ENCODE measurements around the gene ACOX1. TPM values are rescaled to one million over a fixed set of nuclear protein-coding genes. Genes with fewer than 3 reads are reported as not detected.

Gene ACOX1
- total and polyA plus RNA-seq, 2 of the 13 experiments (the other 11 are each of a cell fraction or from before 2014, with no cell fraction given), result 86.4 to 120 TPM

- peak; percentile 82 for TF ChIP-seq GMEB1 (CRISPR knock-in tag; IDR thresholded peaks at IDR 0.05; ENCODE audit: borderline replicate concordance)
- peak; percentile 87 for TF ChIP-seq RBM39 (IDR thresholded peaks at IDR 0.05; ENCODE audit: low read depth, low read length, poor library complexity, severe bottlenecking)
- TF ChIP-seq RXRB (CRISPR knock-in tag; IDR thresholded peaks at IDR 0.05; ENCODE audit: borderline replicate concordance), result peak; percentile 79
- peak; percentile 77 for TF ChIP-seq HES4 (CRISPR knock-in tag; IDR thresholded peaks at IDR 0.05; ENCODE audit: borderline replicate concordance)
- TF ChIP-seq PPARG (CRISPR knock-in tag; conservative IDR thresholded peaks at IDR 0.05), result peak; percentile 84
- peak; percentile 26; the same call in 1 of the 2 replicates for TF ChIP-seq CSRNP1 (CRISPR knock-in tag; IDR thresholded peaks at IDR 0.05)
- TF ChIP-seq GTF3A (CRISPR knock-in tag; conservative IDR thresholded peaks at IDR 0.05), result peak; percentile 27; the same call in 1 of the 2 replicates
- no peak; the same call in 1 of the 2 replicates for TF ChIP-seq ZNF256 (CRISPR knock-in tag; conservative IDR thresholded peaks at IDR 0.05)
- peak; percentile 92; the same call in 1 of the 2 replicates for TF ChIP-seq MEIS1 (CRISPR knock-in tag; IDR thresholded peaks at IDR 0.05; ENCODE audit: borderline replicate concordance)
- TF ChIP-seq IKZF5 (CRISPR knock-in tag; IDR thresholded peaks at IDR 0.05), result peak; percentile 80
- TF ChIP-seq NRL (CRISPR knock-in tag; IDR thresholded peaks at IDR 0.05; ENCODE audit: borderline replicate concordance), result no peak; the same call in 1 of the 2 replicates
- TF ChIP-seq GZF1 (CRISPR knock-in tag; IDR thresholded peaks at IDR 0.05), result peak; percentile 79
- TF ChIP-seq MATR3 (CRISPR knock-in tag; IDR thresholded peaks at IDR 0.05), result no peak
- TF ChIP-seq ZNF20 (CRISPR knock-in tag; IDR thresholded peaks at IDR 0.05), result 0 out of 2 replicates have a peak, but pooled peaks have one; percentile 32
- peak; percentile 53; the same call in 1 of the 2 replicates for TF ChIP-seq ZNF556 (CRISPR knock-in tag; IDR thresholded peaks at IDR 0.05; ENCODE audit: borderline replicate concordance)
- no peak for TF ChIP-seq ZNF773 (CRISPR knock-in tag; IDR thresholded peaks at IDR 0.05; ENCODE audit: borderline replicate concordance)
- no peak for TF ChIP-seq IKZF1 (IDR thresholded peaks at IDR 0.05)
- peak; percentile 89 for TF ChIP-seq SNAPC4 (CRISPR knock-in tag; IDR thresholded peaks at IDR 0.05)
- peak; percentile 89 for TF ChIP-seq NFATC3 (CRISPR knock-in tag; IDR thresholded peaks at IDR 0.05)
Observed at GRCh38 chr17:75978938-75979704, at the start of gene ACOX1, which contains the start of gene TEN1 (continued).
